GM19395 (cell line): ENCODE measurements around the gene PCDHB14.
"Not testable (repeated sequence)": the region's sequence is repeated elsewhere in the genome, so short reads cannot be mapped to it uniquely, and the experiment has no call there.

ENCODE experiments used
- ATAC-seq: cut with Tn5 transposase; IDR thresholded peaks from one replicate; pipeline ENCODE4 v1.9.1; 2021; ENCODE audit warnings: mild to moderate bottlenecking, moderate library complexity; ENCODE audit not compliant: unreplicated experiment

The PCDHB14 gene

DNA sequence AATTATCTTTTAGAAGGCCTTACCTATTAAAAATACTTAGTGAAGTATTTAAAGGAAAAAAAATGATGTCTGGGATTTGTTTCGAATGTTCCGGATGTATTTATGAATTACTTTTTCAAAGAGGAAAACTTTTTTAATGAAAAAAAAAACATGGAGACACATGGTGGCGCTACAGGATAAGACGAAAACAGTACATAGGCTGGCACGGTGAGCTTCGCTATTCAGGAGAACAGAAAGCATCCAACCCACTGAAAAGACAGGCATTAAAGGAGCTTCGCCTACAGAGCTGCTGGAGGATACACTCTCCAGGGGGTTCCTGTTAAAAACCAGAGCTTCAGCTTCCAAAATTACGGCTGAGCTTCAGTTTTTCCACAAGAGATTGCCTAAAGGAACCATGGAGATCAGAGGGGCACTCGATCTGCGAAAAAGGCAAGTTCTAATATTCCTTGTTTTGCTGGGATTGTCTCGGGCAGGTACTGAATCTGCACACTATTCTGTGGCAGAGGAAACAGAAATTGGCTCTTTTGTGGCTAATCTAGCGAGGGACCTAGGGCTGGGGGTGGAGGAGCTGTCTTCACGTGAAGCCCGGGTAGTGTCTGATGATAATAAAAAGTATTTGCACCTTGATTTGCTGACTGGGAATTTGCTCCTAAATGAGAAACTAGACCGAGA lies at the start of gene PCDHB14:
TSS of gene PCDHB14 (plus strand) at position 232 of the 672 bp plus-strand sequence. CDS start at position 395, 163 bp downstream.
- ATAC-seq = no peak

- not testable (repeated sequence) for ATAC-seq
These were observed 48.6 kb upstream of the PCDHB14 start for GRCh38 chr5:141174291-141175104.

- no peak for ATAC-seq
These were observed 47.2 kb upstream of the PCDHB14 start for GRCh38 chr5:141175933-141176332.

- not testable (repeated sequence) for ATAC-seq
These were observed 45.5 kb upstream of the PCDHB14 start, which contains the start of gene PCDHB8 for GRCh38 chr5:141177577-141178191. Gene PCDHB8, plus strand, starts transcription at chr5:141177790. Its CDS starts 245 bp downstream, at chr5:141178035.

DNA sequence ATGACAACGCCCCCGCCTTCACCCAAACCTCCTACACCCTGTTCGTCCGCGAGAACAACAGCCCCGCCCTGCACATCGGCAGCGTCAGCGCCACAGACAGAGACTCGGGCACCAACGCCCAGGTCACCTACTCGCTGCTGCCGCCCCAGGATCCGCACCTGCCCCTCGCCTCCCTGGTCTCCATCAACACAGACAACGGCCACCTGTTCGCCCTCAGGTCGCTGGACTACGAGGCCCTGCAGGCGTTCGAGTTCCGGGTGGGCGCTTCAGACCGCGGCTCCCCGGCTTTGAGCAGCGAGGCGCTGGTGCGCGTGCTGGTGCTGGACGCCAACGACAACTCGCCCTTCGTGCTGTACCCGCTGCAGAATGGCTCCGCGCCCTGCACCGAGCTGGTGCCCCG lies 43.8 kb upstream of the PCDHB14 start:
- not testable (repeated sequence) for ATAC-seq

DNA sequence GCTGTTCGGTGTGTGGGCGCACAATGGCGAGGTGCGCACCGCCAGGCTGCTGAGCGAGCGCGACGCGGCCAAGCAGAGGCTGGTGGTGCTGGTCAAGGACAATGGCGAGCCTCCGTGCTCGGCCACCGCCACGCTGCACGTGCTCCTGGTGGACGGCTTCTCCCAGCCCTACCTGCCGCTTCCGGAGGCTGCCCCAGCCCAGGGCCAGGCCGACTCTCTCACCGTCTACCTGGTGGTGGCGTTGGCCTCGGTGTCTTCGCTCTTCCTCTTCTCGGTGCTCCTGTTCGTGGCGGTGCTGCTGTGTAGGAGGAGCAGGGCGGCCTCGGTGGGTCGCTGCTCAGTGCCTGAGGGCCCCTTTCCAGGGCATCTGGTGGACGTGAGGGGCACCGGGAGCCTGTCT lies 43.3 kb upstream of the PCDHB14 start:
- ATAC-seq = not testable (repeated sequence)

DNA sequence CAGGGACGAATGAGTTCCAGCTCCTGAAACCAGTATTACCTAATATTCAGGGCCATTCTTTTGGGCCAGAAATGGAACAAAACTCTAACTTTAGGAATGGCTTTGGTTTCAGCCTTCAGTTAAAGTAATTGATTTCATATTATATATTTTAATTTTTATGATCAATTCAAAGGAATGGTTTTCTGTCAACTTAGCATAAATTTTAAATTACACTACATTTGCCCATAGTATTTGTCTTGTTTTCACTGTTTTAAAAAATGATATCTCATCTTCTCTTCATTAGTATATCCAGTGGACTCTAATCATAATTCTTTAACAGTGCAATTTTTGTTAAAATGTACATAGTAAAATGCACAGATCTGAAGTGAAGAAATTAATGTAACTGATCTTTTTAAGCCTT lies 42.8 kb upstream of the PCDHB14 start:
- no peak for ATAC-seq

GRCh38 chr5:141182248-141182647 lies 40.9 kb upstream of the PCDHB14 start, which contains the start of gene PCDHB16:
Gene PCDHB16, plus strand, starts transcription at chr5:141182387. Its CDS starts 173 bp downstream, at chr5:141182560.
- ATAC-seq = no peak

GRCh38 chr5:141184117-141184855 lies 38.9 kb upstream of the PCDHB14 start:
- ATAC-seq = not testable (repeated sequence)

DNA sequence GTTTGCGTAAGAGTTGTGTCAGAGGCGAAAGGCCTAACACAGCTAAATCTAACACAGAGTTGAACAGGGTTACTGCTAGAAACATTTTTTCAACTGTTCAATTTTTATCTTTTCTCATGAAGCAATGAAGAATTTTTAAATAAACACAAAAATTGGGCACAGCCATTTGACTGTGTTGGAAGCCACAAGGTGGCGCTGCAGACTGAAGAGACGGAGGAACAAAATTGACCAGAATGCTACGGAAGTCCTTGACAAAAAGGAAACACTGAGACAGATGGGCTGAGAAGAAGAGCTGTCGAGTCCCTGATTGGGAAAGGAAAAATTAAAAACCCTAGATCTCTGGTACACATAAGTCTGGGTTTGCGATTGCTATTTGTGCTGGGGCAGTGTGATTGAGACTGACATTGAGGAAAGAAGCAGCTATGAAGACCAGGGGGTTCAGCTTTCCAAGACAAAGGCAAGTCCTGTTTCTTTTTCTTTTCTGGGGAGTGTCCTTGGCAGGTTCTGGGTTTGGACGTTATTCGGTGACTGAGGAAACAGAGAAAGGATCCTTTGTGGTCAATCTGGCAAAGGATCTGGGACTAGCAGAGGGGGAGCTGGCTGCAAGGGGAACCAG lies 36.1 kb upstream of the PCDHB14 start, which contains the start of gene PCDHB9:
TSS of gene PCDHB9 (plus strand) at position 265 of the 616 bp plus-strand sequence. CDS start at position 423, 158 bp downstream.
- no peak for ATAC-seq

DNA sequence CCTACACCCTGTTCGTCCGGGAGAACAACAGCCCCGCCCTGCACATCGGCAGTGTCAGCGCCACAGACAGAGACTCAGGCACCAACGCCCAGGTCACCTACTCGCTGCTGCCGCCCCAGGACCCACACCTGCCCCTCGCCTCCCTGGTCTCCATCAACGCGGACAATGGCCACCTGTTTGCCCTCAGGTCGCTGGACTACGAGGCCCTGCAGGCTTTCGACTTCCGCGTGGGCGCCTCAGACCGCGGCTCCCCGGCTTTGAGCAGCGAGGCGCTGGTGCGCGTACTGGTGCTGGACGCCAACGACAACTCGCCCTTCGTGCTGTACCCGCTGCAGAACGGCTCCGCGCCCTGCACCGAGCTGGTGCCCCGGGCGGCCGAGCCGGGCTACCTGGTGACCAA lies 34.5 kb upstream of the PCDHB14 start:
- ATAC-seq = not testable (repeated sequence)

GRCh38 chr5:141189131-141189530 lies 34.0 kb upstream of the PCDHB14 start:
- ATAC-seq = not testable (repeated sequence)

GRCh38 chr5:141192110-141192725 lies 30.9 kb upstream of the PCDHB14 start, which contains the start of gene PCDHB10:
Gene PCDHB10, plus strand, starts transcription at chr5:141192353. Its CDS starts 200 bp downstream, at chr5:141192553.
- ATAC-seq = no peak

- ATAC-seq = not testable (repeated sequence)
These were observed 28.8 kb upstream of the PCDHB14 start for GRCh38 chr5:141194332-141194731.

DNA sequence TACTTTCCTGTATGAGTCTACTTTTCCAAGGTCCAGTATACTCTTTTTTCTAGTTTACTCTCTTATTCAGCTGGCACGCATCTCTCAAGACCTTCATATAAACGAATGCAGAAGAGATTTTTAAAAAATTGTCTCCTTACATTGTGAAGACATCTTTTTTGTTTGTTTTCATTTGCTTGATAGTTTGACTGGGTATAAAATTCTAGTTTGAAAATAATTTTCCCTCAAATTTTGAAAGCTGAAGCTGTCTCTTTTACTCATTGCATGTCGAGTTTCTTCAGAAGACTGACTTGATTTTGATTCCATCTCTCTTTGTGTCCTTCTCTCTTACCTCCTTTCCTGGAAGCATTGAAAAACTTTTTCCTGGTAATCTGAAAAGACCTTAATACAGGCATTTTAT lies 26.8 kb upstream of the PCDHB14 start:
- ATAC-seq = no peak

DNA sequence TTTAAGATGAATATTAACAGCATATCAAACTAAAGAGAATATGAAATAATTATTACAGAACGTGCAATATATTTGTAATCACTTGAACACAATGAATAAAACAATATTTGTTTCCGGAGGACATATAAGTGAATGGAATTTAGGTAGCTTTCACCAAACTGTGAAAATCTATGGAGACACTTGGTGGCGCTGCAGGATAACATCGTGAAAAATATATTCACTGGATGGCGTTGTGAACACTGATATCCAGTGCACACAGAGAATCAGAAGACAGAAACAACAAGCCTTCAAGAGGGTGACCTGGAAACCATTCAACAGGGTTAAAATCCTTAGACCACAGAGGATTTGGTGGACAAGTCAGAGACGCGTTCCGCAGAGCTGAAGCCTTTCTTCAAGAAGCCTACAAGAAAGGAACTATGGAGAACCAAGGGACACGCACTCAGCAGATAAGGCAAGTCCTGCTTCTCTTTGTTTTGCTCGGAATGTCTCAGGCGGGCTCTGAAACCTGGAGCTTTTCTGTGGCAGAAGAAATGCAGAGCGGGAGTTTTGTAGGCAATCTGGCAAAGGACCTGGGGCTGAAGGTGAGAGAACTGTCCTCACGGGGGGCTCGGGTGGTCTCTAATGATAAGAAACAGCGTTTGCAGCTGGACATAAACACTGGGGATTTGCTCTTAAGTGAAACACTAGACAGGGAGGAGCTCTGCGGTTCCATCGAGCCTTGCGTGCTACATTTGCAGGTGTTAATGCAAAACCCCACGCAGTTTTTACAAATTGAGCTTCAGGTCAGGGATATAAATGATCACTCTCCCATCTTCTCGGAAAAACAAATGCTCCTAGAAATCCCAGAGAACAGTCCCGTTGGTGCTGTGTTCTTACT lies 23.5 kb upstream of the PCDHB14 start, which contains the start of gene PCDHB11:
TSS of gene PCDHB11 (plus strand) at position 269 of the 877 bp plus-strand sequence. CDS start at position 417, 148 bp downstream.
- ATAC-seq = no peak

DNA sequence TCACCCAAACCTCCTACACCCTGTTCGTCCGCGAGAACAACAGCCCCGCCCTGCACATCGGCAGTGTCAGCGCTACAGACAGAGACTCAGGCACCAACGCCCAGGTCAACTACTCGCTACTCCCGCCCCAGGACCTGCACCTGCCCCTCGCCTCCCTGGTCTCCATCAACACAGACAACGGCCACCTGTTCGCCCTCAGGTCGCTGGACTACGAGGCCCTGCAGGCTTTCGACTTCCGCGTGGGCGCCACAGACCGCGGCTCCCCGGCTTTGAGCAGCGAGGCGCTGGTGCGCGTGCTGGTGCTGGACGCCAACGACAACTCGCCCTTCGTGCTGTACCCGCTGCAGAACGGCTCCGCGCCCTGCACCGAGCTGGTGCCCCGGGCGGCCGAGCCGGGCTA lies 22.0 kb upstream of the PCDHB14 start:
- ATAC-seq = not testable (repeated sequence)

DNA sequence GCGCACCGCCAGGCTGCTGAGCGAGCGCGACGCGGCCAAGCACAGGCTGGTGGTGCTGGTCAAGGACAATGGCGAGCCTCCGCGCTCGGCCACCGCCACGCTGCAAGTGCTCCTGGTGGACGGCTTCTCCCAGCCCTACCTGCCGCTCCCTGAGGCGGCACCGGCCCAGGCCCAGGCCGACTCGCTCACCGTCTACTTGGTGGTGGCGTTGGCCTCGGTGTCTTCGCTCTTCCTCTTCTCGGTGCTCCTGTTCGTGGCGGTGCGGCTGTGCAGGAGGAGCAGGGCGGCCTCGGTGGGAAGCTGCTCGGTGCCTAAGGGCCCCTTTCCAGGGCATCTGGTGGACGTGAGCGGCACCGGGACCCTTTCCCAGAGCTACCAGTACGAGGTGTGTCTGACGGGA lies 21.5 kb upstream of the PCDHB14 start:
- not testable (repeated sequence) for ATAC-seq
